Loucy (cell line): ENCODE results near the gene GIPR.

ENCODE experiments used
- H2AFZ ChIP-seq: fragments of 200-600 bp; sonication (generic); 2 replicates; pipeline ENCODE4 v1.6.0; 2016; ENCODE audit warnings: antibody characterized with exemption, mild to moderate bottlenecking, low read length, moderate library complexity
- H3F3A ChIP-seq: fragments of 200-600 bp; 2 replicates; pipeline ENCODE4 v1.6.0; 2016; ENCODE audit warnings: antibody characterized with exemption, low read depth, mild to moderate bottlenecking
- H3K27me3 ChIP-seq: fragments of 200-600 bp; sonication (generic); 2 replicates; pipeline ENCODE4 v1.6.1; 2014; ENCODE audit warnings: low read length, mild to moderate bottlenecking; ENCODE audit not compliant: insufficient read depth, poor library complexity, severe bottlenecking
- H3K36me3 ChIP-seq: fragments of 200-600 bp; sonication (generic); 2 replicates; pipeline ENCODE4 v1.6.1; 2016; ENCODE audit warnings: low read length; ENCODE audit not compliant: insufficient read depth
- H3K4me1 ChIP-seq: fragments of 200-600 bp; sonication (generic); 2 replicates; pipeline ENCODE4 v1.5.1; 2014; ENCODE audit warnings: low read length, mild to moderate bottlenecking; ENCODE audit not compliant: insufficient read depth, poor library complexity, severe bottlenecking
- H3K4me2 ChIP-seq: fragments of 200-600 bp; sonication (generic); 2 replicates; pipeline ENCODE4 v1.6.0; 2014; ENCODE audit warnings: antibody characterized with exemption, low read length, low read depth, mild to moderate bottlenecking; ENCODE audit not compliant: poor library complexity, severe bottlenecking
- H3K4me3 ChIP-seq: fragments of 200-600 bp; sonication (generic); 2 replicates; pipeline ENCODE4 v1.5.1; 2014; ENCODE audit warnings: low read length, mild to moderate bottlenecking, mixed read lengths; ENCODE audit not compliant: poor library complexity, severe bottlenecking
- H3K79me2 ChIP-seq: fragments of 200-600 bp; sonication (generic); 2 replicates; pipeline ENCODE4 v1.6.1; 2014; ENCODE audit warnings: low read length; ENCODE audit not compliant: insufficient read depth
- H3K9ac ChIP-seq: fragments of 200-600 bp; sonication (generic); 2 replicates; pipeline ENCODE4 v1.6.0; 2014; ENCODE audit warnings: mild to moderate bottlenecking, low read depth, low read length, moderate library complexity; ENCODE audit not compliant: poor library complexity, severe bottlenecking
- H3K9me2 ChIP-seq: fragments of 200-600 bp; sonication (generic); replicated peaks from 2 replicates; pipeline ENCODE4 v1.6.1; 2016; ENCODE audit warnings: low read depth, low read length, mixed read lengths
- H3K9me3 ChIP-seq: fragments of 200-600 bp; sonication (generic); 2 replicates; pipeline ENCODE4 v1.6.1; 2014; ENCODE audit warnings: mild to moderate bottlenecking, antibody characterized with exemption, low read length, low read depth; ENCODE audit not compliant: insufficient read depth
- H4K20me1 ChIP-seq: fragments of 200-600 bp; sonication (generic); 2 replicates; pipeline ENCODE4 v1.6.0; 2014; ENCODE audit warnings: antibody characterized with exemption, low read length, mild to moderate bottlenecking; ENCODE audit not compliant: insufficient read depth, poor library complexity, severe bottlenecking
- EZH2phosphoT487 ChIP-seq: fragments of 200-600 bp; IDR thresholded peaks from 2 replicates; pipeline ENCODE4 v1.6.1; 2018; ENCODE audit warnings: antibody characterized with exemption, mild to moderate bottlenecking, moderate library complexity, borderline replicate concordance
- TF ChIP-seq, protein P1 (sequence below): fragments of 200-600 bp; sonication (generic); conservative IDR thresholded peaks from 2 replicates; pipeline ENCODE4 v1.5.1; 2014; ENCODE audit warnings: mild to moderate bottlenecking, antibody characterized with exemption, low read length

Gene GIPR

DNA sequence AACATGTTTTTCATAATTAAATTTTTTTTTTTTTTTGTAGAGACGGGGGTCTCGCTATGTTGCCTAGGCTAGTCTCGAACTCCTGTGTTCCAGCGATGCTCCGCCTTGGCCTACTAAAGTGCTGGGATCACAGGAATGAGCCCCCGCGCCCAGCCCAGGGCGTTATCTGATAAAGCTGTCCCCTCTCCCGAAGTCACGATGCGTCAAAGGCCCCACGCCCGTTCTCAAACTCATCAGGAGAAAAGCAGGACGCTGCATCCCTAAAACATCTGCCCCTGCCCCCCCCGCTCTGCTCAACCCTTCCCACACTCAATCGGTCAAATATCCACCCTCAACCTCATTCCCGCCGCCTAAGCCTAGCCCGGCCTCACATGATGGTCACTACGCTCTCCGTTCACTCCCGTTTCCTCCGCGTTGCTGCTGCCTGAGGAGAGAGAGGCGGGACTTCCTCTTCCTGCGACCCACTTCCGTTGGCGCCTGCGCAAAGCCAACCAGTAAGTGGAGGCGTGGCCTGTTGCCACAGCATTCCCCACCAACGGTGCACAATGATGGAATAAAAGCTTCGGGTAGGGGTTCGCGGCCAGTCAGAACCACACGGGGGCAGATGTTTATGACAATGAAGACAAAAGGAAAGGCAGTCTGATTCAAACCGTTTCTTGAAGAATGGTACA is 23.6 kb downstream of the GIPR start, which contains the start of gene SNRPD2:
TSS of gene SNRPD2 (minus strand) at position 438 of the 671 bp plus-strand sequence. CDS start at position 373, 65 bp downstream.
- H2AFZ ChIP-seq = peak within 1 kb of the TSS; percentile 96
- peak within 1 kb of the TSS; percentile 98 for H3K4me2 ChIP-seq
- H3F3A ChIP-seq = no peaks in the 10 kb centered on the region
- H3K79me2 ChIP-seq = peaks cover 52% of the 10 kb centered on the region
- peak within 1 kb of the TSS; percentile 94 for H3K9ac ChIP-seq
- peak within 1 kb of the TSS; percentile 98 for H3K4me3 ChIP-seq
- TF ChIP-seq, protein P1, sequence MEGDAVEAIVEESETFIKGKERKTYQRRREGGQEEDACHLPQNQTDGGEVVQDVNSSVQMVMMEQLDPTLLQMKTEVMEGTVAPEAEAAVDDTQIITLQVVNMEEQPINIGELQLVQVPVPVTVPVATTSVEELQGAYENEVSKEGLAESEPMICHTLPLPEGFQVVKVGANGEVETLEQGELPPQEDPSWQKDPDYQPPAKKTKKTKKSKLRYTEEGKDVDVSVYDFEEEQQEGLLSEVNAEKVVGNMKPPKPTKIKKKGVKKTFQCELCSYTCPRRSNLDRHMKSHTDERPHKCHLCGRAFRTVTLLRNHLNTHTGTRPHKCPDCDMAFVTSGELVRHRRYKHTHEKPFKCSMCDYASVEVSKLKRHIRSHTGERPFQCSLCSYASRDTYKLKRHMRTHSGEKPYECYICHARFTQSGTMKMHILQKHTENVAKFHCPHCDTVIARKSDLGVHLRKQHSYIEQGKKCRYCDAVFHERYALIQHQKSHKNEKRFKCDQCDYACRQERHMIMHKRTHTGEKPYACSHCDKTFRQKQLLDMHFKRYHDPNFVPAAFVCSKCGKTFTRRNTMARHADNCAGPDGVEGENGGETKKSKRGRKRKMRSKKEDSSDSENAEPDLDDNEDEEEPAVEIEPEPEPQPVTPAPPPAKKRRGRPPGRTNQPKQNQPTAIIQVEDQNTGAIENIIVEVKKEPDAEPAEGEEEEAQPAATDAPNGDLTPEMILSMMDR = no peak
- no peak for TF ChIP-seq EZH2phosphoT487
- no peaks in the 10 kb centered on the region for H3K9me2 ChIP-seq
- no peaks in the 10 kb centered on the region for H3K27me3 ChIP-seq
- H3K9me3 ChIP-seq = no peaks in the 10 kb centered on the region
- H3K4me1 ChIP-seq = peaks cover 13% of the 10 kb centered on the region
- peaks cover 17% of the 10 kb centered on the region; the same call in 1 of the 2 replicates for H3K36me3 ChIP-seq
- peaks cover 10% of the 10 kb centered on the region for H4K20me1 ChIP-seq

DNA sequence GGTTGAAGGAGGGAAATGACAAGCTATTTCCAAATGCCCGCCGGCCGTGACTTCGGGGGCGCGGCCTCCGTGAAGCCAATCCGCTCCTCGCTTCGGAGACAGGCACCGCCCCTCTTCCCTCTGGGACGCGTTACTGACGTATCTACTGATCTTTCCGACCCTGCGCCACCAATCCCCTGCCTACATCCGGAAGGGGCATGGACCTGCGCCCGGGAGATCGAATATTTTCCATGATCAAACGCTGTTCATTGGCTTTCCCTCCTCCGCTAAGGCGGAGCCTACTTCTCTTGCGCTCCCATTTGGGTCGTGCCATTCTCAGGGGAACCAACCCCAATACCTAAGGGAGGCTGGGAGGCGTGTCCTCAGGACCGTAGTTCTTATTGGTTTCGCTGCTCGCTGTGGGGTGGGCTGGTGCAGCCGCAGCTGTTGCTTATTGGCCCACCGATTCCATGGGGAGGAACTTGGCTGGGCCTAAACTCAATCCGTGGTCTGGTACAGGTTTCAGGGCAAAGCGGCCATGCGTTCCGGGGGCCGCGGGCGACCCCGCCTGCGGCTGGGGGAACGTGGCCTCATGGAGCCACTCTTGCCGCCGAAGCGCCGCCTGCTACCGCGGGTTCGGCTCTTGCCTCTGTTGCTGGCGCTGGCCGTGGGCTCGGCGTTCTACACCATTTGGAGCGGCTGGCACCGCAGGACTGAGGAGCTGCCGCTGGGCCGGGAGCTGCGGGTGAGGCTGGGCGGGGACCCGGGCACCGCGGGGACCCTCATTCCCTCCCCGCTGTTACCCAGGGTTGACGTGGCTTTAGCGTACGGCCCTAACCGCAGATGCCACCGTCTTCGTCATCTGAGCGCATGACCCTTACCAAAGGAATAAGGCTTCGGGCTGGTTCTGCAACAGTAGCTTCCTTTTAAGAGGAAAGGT is 24.4 kb downstream of the GIPR start, which contains the start of gene QPCTL:
TSS of gene QPCTL (plus strand) at position 480 of the 919 bp plus-strand sequence. CDS start at position 518, 38 bp downstream.
- Histone ChIP-seq H4K20me1 (peaks cover 10% of the 10 kb centered on the region), H3K9me3 (no peaks in the 10 kb centered on the region), H3F3A (no peaks in the 10 kb centered on the region), H3K4me2 (peak within 1 kb of the TSS; percentile 98), H3K4me1 (peaks cover 13% of the 10 kb centered on the region), H3K9ac (peak within 1 kb of the TSS; percentile 94), H3K27me3 (no peaks in the 10 kb centered on the region), H3K79me2 (peaks cover 52% of the 10 kb centered on the region), H3K36me3 (peaks cover 11% of the 10 kb centered on the region; the same call in 1 of the 2 replicates), H3K9me2 (no peaks in the 10 kb centered on the region), H3K4me3 (peak within 1 kb of the TSS; percentile 98), H2AFZ (peak within 1 kb of the TSS; percentile 96)
- TF ChIP-seq EZH2phosphoT487 = no peak
- TF ChIP-seq, protein P1 = no peak

DNA sequence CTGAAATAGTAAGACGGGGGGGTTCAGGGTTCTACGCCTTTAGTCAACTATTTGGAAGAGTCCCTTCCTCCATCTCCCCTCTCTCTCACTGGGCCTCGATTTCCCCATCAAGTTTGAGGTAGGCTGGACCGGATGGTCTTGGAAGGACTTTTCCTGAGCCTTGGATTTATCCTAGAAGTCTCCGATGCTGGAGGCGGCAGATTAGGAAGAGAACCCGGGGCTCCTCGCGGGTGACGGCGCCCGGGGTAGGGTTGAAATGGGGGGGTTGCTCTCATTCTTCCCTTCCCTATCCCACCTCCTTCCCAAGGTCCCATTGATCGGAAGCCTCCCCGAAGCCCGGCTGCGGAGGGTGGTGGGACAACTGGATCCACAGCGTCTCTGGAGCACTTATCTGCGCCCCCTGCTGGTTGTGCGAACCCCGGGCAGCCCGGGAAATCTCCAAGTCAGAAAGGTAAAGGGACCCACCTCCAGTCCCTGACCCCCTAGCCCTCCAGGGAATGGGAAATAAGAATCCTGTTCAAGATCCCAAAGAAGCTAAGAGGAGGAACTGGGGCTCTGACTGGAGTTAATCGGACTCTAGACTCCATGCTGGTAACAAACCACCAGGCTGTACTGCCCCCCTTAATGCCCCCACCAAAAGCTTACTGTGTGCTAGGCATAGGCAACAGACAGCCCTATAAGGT is 25.2 kb downstream of the GIPR start:
- H3K9me3 ChIP-seq = no peaks in the 10 kb centered on the region
- H3K79me2 ChIP-seq = peaks cover 46% of the 10 kb centered on the region
- H3K4me2 ChIP-seq = peak overlapping the region; percentile 98
- H3K4me1 ChIP-seq = peaks cover 13% of the 10 kb centered on the region
- TF ChIP-seq, protein P1 = peak; percentile 95
- TF ChIP-seq EZH2phosphoT487 = no peak
- H3K4me3 ChIP-seq = peak overlapping the region; percentile 98
- peak overlapping the region; percentile 96 for H2AFZ ChIP-seq
- H3K27me3 ChIP-seq = no peaks in the 10 kb centered on the region
- no peaks in the 10 kb centered on the region for H3F3A ChIP-seq
- H3K36me3 ChIP-seq = peaks cover 3% of the 10 kb centered on the region; the same call in 1 of the 2 replicates
- peaks cover 10% of the 10 kb centered on the region for H4K20me1 ChIP-seq
- peak overlapping the region; percentile 93 for H3K9ac ChIP-seq
- no peaks in the 10 kb centered on the region for H3K9me2 ChIP-seq
